ENCODE measurements around the gene MAP4K3. TPM values are rescaled to one million over a fixed set of nuclear protein-coding genes. Genes with fewer than 3 reads are reported as not detected.

MAP4K3 gene
- total RNA-seq, 1 experiment from 2014 or later, result 35.5 TPM

DNA sequence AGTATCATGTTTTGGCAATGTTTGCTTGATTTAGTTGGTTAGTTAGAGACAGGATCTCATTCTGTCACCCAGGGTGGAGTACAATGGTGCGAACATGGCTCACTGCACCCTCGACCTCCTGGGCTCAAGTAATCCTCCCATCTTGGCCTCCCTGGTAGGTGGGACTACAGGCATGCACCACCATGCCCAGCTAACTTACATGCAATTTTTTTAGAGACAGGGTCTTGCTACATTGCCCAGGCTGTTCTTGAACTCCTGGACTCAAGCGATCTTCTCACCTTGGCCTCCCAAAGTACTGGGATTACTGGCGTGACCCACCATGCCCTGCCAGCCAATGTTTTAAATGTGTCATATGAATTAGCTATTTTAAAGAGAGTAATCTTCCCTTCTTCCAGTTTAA is 177.0 kb downstream of the MAP4K3 start:
- Histone ChIP-seq H3K27ac (ENCODE audit: low read depth, low read length, poor library complexity, severe bottlenecking) (no peak overlapping the region), H3K4me1 (ENCODE audit: insufficient read depth, low read length, poor library complexity, severe bottlenecking) (peaks cover 4% of the 10 kb centered on the region), H3K4me3 (ENCODE audit: low read depth, low read length, poor library complexity, severe bottlenecking) (no peak overlapping the region), H3K36me3 (ENCODE audit: insufficient read depth, low read length, poor library complexity, severe bottlenecking) (peaks cover 12% of the 10 kb centered on the region), H3K9me3 (ENCODE audit: low read depth, low read length, poor library complexity, severe bottlenecking) (no peaks in the 10 kb centered on the region), H3K27me3 (replicated peaks; ENCODE audit: insufficient read depth, low read depth, low read length, poor library complexity) (no peaks in the 10 kb centered on the region)
- TF ChIP-seq, protein P1, sequence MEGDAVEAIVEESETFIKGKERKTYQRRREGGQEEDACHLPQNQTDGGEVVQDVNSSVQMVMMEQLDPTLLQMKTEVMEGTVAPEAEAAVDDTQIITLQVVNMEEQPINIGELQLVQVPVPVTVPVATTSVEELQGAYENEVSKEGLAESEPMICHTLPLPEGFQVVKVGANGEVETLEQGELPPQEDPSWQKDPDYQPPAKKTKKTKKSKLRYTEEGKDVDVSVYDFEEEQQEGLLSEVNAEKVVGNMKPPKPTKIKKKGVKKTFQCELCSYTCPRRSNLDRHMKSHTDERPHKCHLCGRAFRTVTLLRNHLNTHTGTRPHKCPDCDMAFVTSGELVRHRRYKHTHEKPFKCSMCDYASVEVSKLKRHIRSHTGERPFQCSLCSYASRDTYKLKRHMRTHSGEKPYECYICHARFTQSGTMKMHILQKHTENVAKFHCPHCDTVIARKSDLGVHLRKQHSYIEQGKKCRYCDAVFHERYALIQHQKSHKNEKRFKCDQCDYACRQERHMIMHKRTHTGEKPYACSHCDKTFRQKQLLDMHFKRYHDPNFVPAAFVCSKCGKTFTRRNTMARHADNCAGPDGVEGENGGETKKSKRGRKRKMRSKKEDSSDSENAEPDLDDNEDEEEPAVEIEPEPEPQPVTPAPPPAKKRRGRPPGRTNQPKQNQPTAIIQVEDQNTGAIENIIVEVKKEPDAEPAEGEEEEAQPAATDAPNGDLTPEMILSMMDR (conservative IDR thresholded peaks at IDR 0.05; ENCODE audit: low read depth, low read length), result no peak
- no peak for TF ChIP-seq EZH2 (IDR thresholded peaks at IDR 0.05; ENCODE audit: borderline replicate concordance, low read depth, low read length, poor library complexity, severe bottlenecking)
- POLR2A ChIA-PET (ENCODE audit: low non-redundant PET), result no interaction called here
- no TSS peak for BruUV-seq (replicated peaks)
- intact Hi-C loops (cut with micrococcal nuclease; ENCODE audit: unreplicated experiment), result no loop called here
- DNase-seq (ENCODE audit: low spot score), result no peak
- CTCF ChIA-PET, result no interaction called here

GRCh38 chr2:39256040-39256439 is 181.0 kb downstream of the MAP4K3 start:
- POLR2A ChIA-PET (ENCODE audit: low non-redundant PET), result no interaction called here

GRCh38 chr2:39252888-39253518 is 184.1 kb downstream of the MAP4K3 start:
- ChIA-PET POLR2A (ENCODE audit: low non-redundant PET) (no interaction called here), CTCF (no interaction called here)
- DNase-seq (ENCODE audit: low spot score), result no peak
- H3K27ac ChIP-seq (ENCODE audit: low read depth, low read length, poor library complexity, severe bottlenecking), result no peak overlapping the region
- BruUV-seq (replicated peaks), result no TSS peak
- H3K4me1 ChIP-seq (ENCODE audit: insufficient read depth, low read length, poor library complexity, severe bottlenecking), result peaks cover 11% of the 10 kb centered on the region
- no peaks in the 10 kb centered on the region for H3K27me3 ChIP-seq (replicated peaks; ENCODE audit: insufficient read depth, low read depth, low read length, poor library complexity)
- peaks cover 10% of the 10 kb centered on the region for H3K36me3 ChIP-seq (ENCODE audit: insufficient read depth, low read length, poor library complexity, severe bottlenecking)
- intact Hi-C loops (cut with micrococcal nuclease; ENCODE audit: unreplicated experiment), result no loop called here
- TF ChIP-seq, protein P1 (conservative IDR thresholded peaks at IDR 0.05; ENCODE audit: low read depth, low read length), result no peak
- TF ChIP-seq EZH2 (IDR thresholded peaks at IDR 0.05; ENCODE audit: borderline replicate concordance, low read depth, low read length, poor library complexity, severe bottlenecking), result no peak
- peaks cover 6% of the 10 kb centered on the region for H3K9me3 ChIP-seq (ENCODE audit: low read depth, low read length, poor library complexity, severe bottlenecking)
- H3K4me3 ChIP-seq (ENCODE audit: low read depth, low read length, poor library complexity, severe bottlenecking), result no peak overlapping the region

More at GRCh38 chr2:39256040-39256439, 181.0 kb downstream of the MAP4K3 start:
- TF ChIP-seq EZH2 (IDR thresholded peaks at IDR 0.05; ENCODE audit: borderline replicate concordance, low read depth, low read length, poor library complexity, severe bottlenecking), result no peak
- Histone ChIP-seq H3K4me1 (ENCODE audit: insufficient read depth, low read length, poor library complexity, severe bottlenecking) (peaks cover 8% of the 10 kb centered on the region), H3K27ac (ENCODE audit: low read depth, low read length, poor library complexity, severe bottlenecking) (no peak overlapping the region), H3K36me3 (ENCODE audit: insufficient read depth, low read length, poor library complexity, severe bottlenecking) (peaks cover 15% of the 10 kb centered on the region), H3K4me3 (ENCODE audit: low read depth, low read length, poor library complexity, severe bottlenecking) (no peak overlapping the region), H3K27me3 (replicated peaks; ENCODE audit: insufficient read depth, low read depth, low read length, poor library complexity) (no peaks in the 10 kb centered on the region), H3K9me3 (ENCODE audit: low read depth, low read length, poor library complexity, severe bottlenecking) (peaks cover under 1% of the 10 kb centered on the region)
- CTCF ChIA-PET, result no interaction called here
- no TSS peak for BruUV-seq (replicated peaks)
- no peak for DNase-seq (ENCODE audit: low spot score)
- intact Hi-C loops (cut with micrococcal nuclease; ENCODE audit: unreplicated experiment), result no loop called here

DNA sequence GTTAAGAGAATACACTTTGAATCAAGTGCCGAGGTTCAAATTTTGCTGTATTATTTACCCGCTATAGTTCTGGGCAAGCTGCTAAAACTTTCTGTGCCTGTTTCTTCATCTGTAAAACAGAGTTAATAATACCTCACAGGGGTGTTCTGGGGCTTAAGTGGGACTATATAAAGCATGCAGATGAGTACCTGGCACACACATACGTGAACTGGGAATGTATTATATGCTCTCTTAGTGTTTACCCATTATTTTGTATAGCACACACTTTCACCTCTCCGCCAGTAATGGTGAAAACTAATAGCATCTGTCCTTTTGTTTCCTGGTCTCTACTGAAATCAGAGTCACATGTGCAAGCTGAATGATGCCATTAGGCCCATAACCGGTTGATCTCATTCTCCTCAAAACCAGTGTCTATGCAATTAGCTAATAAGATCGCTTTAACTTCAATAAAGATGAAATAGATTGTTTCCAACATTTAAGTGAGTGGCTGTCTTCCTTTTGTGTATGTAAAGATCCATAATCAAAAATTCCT is 189.5 kb downstream of the MAP4K3 start:
- no TSS peak for BruUV-seq (replicated peaks)
- Histone ChIP-seq H3K4me3 (ENCODE audit: low read depth, low read length, poor library complexity, severe bottlenecking) (no peak overlapping the region), H3K36me3 (ENCODE audit: insufficient read depth, low read length, poor library complexity, severe bottlenecking) (no peaks in the 10 kb centered on the region), H3K27me3 (replicated peaks; ENCODE audit: insufficient read depth, low read depth, low read length, poor library complexity) (no peaks in the 10 kb centered on the region), H3K27ac (ENCODE audit: low read depth, low read length, poor library complexity, severe bottlenecking) (no peak overlapping the region), H3K9me3 (ENCODE audit: low read depth, low read length, poor library complexity, severe bottlenecking) (peaks cover 6% of the 10 kb centered on the region), H3K4me1 (ENCODE audit: insufficient read depth, low read length, poor library complexity, severe bottlenecking) (peaks cover 11% of the 10 kb centered on the region)
- DNase-seq (ENCODE audit: low spot score), result no peak
- POLR2A ChIA-PET (ENCODE audit: low non-redundant PET), result no interaction called here
- intact Hi-C loops (cut with micrococcal nuclease; ENCODE audit: unreplicated experiment), result no loop called here
- CTCF ChIA-PET, result no interaction called here
- TF ChIP-seq, protein P1 (conservative IDR thresholded peaks at IDR 0.05; ENCODE audit: low read depth, low read length), result no peak
- TF ChIP-seq EZH2 (IDR thresholded peaks at IDR 0.05; ENCODE audit: borderline replicate concordance, low read depth, low read length, poor library complexity, severe bottlenecking), result no peak

Measured in A673 (cell line).